ENCODE results near the gene GMDS.

Gene GMDS

DNA sequence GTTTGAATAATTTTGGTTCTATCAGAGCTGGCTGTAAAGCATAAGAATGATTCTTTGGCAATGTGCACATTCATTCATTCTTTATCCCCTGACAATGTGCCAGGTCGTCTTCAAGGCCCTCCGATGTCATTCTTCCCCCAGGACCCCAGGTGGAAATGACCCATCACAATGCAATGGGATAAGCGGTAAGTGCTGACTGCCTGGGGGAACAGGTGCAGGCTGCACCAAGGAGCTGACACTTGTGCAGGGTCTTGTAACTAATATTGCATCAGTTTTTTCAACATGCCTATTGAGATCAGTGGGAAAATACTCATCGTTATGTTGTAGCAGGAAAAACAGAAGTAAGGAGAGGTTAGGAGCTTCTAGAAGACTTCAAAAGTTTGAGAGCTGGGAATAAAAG, 530.1 kb downstream of the GMDS start:
- Histone ChIP-seq H3K27ac (ENCODE audit: low read depth, low read length, severe bottlenecking) (no peak overlapping the region), H3K36me3 (ENCODE audit: control insufficient read depth, insufficient read depth, low read length) (no peaks in the 10 kb centered on the region), H3K4me1 (ENCODE audit: control insufficient read depth, insufficient read depth, low read length, poor library complexity, severe bottlenecking) (peaks cover 6% of the 10 kb centered on the region), H3K4me3 (ENCODE audit: extremely low read depth, insufficient read depth, low read length, poor library complexity, severe bottlenecking) (no peak overlapping the region), H3K9me3 (ENCODE audit: control insufficient read depth, low read length) (no peaks in the 10 kb centered on the region)
- WGBS, 2 experiments (ENCODE audit: insufficient coverage in 2 of 2) = 86 to 94% methylated on average over 3 of the region's 4 CpGs

GRCh38 chr6:1714654-1715053, 530.8 kb downstream of the GMDS start:
- no peaks in the 10 kb centered on the region for H3K9me3 ChIP-seq (ENCODE audit: control insufficient read depth, low read length)
- H3K4me3 ChIP-seq (ENCODE audit: extremely low read depth, insufficient read depth, low read length, poor library complexity, severe bottlenecking) = no peak overlapping the region
- 85 to 88% methylated on average over 5 of the region's 5 CpGs for whole genome bisulfite sequencing, 2 experiments (ENCODE audit: insufficient coverage in 2 of 2)
- H3K4me1 ChIP-seq (ENCODE audit: control insufficient read depth, insufficient read depth, low read length, poor library complexity, severe bottlenecking) = peaks cover 6% of the 10 kb centered on the region
- H3K36me3 ChIP-seq (ENCODE audit: control insufficient read depth, insufficient read depth, low read length) = no peaks in the 10 kb centered on the region
- no peak overlapping the region for H3K27ac ChIP-seq (ENCODE audit: low read depth, low read length, severe bottlenecking)

DNA sequence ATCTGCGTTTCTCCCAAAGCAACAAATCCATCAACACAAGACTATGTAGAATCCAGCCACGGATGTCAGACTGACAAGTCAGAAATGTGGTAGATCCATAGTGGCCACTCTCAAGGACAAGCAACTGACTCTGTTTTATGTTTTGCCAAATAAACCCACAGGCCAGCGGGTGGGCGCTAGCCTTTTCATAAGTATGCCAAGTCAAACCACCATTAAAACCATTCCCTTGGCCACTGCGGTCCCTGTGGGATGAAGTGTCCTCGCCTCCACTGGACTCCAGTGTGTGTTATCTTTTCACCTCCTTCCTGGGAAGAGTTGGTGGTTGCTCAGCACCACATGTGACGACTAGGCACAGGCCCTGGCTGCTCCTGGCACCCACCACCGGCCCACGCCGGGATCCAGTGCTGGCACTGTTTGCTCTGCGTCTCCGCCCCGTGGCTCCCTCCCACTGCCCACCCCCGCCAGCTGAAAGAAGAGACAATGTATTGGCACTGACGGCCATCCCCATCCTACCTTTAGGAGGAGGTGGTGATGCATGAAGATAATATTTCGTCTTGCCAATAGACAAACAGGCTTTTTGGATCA, 532.3 kb downstream of the GMDS start:
- WGBS, 2 experiments (ENCODE audit: insufficient coverage in 2 of 2) = 80 to 86% methylated on average over 9 to 15 of the region's 16 CpGs
- H3K4me3 ChIP-seq (ENCODE audit: extremely low read depth, insufficient read depth, low read length, poor library complexity, severe bottlenecking) = no peak overlapping the region
- peaks cover 6% of the 10 kb centered on the region for H3K4me1 ChIP-seq (ENCODE audit: control insufficient read depth, insufficient read depth, low read length, poor library complexity, severe bottlenecking)
- H3K9me3 ChIP-seq (ENCODE audit: control insufficient read depth, low read length) = no peaks in the 10 kb centered on the region
- H3K27ac ChIP-seq (ENCODE audit: low read depth, low read length, severe bottlenecking) = no peak overlapping the region
- H3K36me3 ChIP-seq (ENCODE audit: control insufficient read depth, insufficient read depth, low read length) = no peaks in the 10 kb centered on the region

- Histone ChIP-seq H3K9me3 (ENCODE audit: control insufficient read depth, low read length) (no peaks in the 10 kb centered on the region), H3K27ac (ENCODE audit: low read depth, low read length, severe bottlenecking) (no peak overlapping the region), H3K4me1 (ENCODE audit: control insufficient read depth, insufficient read depth, low read length, poor library complexity, severe bottlenecking) (peaks cover 6% of the 10 kb centered on the region), H3K4me3 (ENCODE audit: extremely low read depth, insufficient read depth, low read length, poor library complexity, severe bottlenecking) (no peak overlapping the region), H3K36me3 (ENCODE audit: control insufficient read depth, insufficient read depth, low read length) (no peaks in the 10 kb centered on the region)
- WGBS, 2 experiments (ENCODE audit: insufficient coverage in 2 of 2) = 70 to 92% methylated on average over 2 of the region's 3 CpGs
These were observed 533.0 kb downstream of the GMDS start for GRCh38 chr6:1712451-1712850.

- H3K9me3 ChIP-seq (ENCODE audit: control insufficient read depth, low read length) = no peaks in the 10 kb centered on the region
- no peak overlapping the region for H3K4me3 ChIP-seq (ENCODE audit: extremely low read depth, insufficient read depth, low read length, poor library complexity, severe bottlenecking)
- 76 to 83% methylated on average over 6 of the region's 6 CpGs for WGBS, 2 experiments (ENCODE audit: insufficient coverage in 2 of 2)
- peaks cover 6% of the 10 kb centered on the region for H3K4me1 ChIP-seq (ENCODE audit: control insufficient read depth, insufficient read depth, low read length, poor library complexity, severe bottlenecking)
- no peak overlapping the region for H3K27ac ChIP-seq (ENCODE audit: low read depth, low read length, severe bottlenecking)
- H3K36me3 ChIP-seq (ENCODE audit: control insufficient read depth, insufficient read depth, low read length) = no peaks in the 10 kb centered on the region
These were observed 534.3 kb downstream of the GMDS start for GRCh38 chr6:1711136-1711535.

GRCh38 chr6:1709234-1709641, 536.2 kb downstream of the GMDS start:
- Histone ChIP-seq H3K27ac (ENCODE audit: low read depth, low read length, severe bottlenecking) (no peak overlapping the region), H3K36me3 (ENCODE audit: control insufficient read depth, insufficient read depth, low read length) (no peaks in the 10 kb centered on the region), H3K4me1 (ENCODE audit: control insufficient read depth, insufficient read depth, low read length, poor library complexity, severe bottlenecking) (peaks cover 6% of the 10 kb centered on the region), H3K9me3 (ENCODE audit: control insufficient read depth, low read length) (no peaks in the 10 kb centered on the region), H3K4me3 (ENCODE audit: extremely low read depth, insufficient read depth, low read length, poor library complexity, severe bottlenecking) (no peak overlapping the region)
- 88 to 92% methylated on average over 8 of the region's 8 CpGs for WGBS, 2 experiments (ENCODE audit: insufficient coverage in 2 of 2)

- WGBS, 2 experiments (ENCODE audit: insufficient coverage in 2 of 2) = 69 to 100% methylated on average over 2 of the region's 2 CpGs
- H3K4me3 ChIP-seq (ENCODE audit: extremely low read depth, insufficient read depth, low read length, poor library complexity, severe bottlenecking) = no peak overlapping the region
- H3K4me1 ChIP-seq (ENCODE audit: control insufficient read depth, insufficient read depth, low read length, poor library complexity, severe bottlenecking) = peaks cover 6% of the 10 kb centered on the region
- no peak overlapping the region for H3K27ac ChIP-seq (ENCODE audit: low read depth, low read length, severe bottlenecking)
- no peaks in the 10 kb centered on the region for H3K9me3 ChIP-seq (ENCODE audit: control insufficient read depth, low read length)
- no peaks in the 10 kb centered on the region for H3K36me3 ChIP-seq (ENCODE audit: control insufficient read depth, insufficient read depth, low read length)
These were observed 536.6 kb downstream of the GMDS start for GRCh38 chr6:1708820-1709219.

GRCh38 chr6:1708122-1708521, 537.3 kb downstream of the GMDS start:
- Histone ChIP-seq H3K36me3 (ENCODE audit: control insufficient read depth, insufficient read depth, low read length) (no peaks in the 10 kb centered on the region), H3K9me3 (ENCODE audit: control insufficient read depth, low read length) (no peaks in the 10 kb centered on the region), H3K4me3 (ENCODE audit: extremely low read depth, insufficient read depth, low read length, poor library complexity, severe bottlenecking) (no peak overlapping the region), H3K4me1 (ENCODE audit: control insufficient read depth, insufficient read depth, low read length, poor library complexity, severe bottlenecking) (peaks cover 6% of the 10 kb centered on the region), H3K27ac (ENCODE audit: low read depth, low read length, severe bottlenecking) (no peak overlapping the region)
- 79 to 83% methylated on average over 13 to 15 of the region's 15 CpGs for WGBS, 2 experiments (ENCODE audit: insufficient coverage in 2 of 2)

GRCh38 chr6:1705630-1706029, 539.8 kb downstream of the GMDS start:
- 88% methylated on average over 7 to 8 of the region's 8 CpGs for WGBS, 2 experiments (ENCODE audit: insufficient coverage in 2 of 2)
- Histone ChIP-seq H3K36me3 (ENCODE audit: control insufficient read depth, insufficient read depth, low read length) (no peaks in the 10 kb centered on the region), H3K4me1 (ENCODE audit: control insufficient read depth, insufficient read depth, low read length, poor library complexity, severe bottlenecking) (peaks cover 7% of the 10 kb centered on the region), H3K9me3 (ENCODE audit: control insufficient read depth, low read length) (no peaks in the 10 kb centered on the region), H3K4me3 (ENCODE audit: extremely low read depth, insufficient read depth, low read length, poor library complexity, severe bottlenecking) (no peak overlapping the region), H3K27ac (ENCODE audit: low read depth, low read length, severe bottlenecking) (no peak overlapping the region)

DNA sequence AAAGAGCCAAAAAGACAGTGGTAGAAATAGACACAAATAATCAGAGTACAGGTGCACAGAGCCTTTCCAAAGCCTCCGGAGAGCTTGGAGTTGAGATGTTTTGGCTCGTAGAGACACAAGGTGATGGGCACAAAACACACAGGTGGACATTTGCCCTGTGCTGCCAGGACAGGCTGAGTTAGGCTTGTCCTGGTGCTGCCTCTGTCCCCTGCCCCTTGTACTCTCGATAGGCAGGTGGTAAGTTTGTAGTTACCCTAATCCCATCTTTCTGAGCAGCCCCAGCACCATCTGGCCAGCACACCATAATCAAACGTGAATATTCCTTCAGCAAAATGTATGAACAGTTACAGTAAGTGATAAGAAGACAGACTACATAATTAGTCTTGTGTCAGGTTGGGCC, 540.2 kb downstream of the GMDS start:
- H3K9me3 ChIP-seq (ENCODE audit: control insufficient read depth, low read length) = no peaks in the 10 kb centered on the region
- H3K4me1 ChIP-seq (ENCODE audit: control insufficient read depth, insufficient read depth, low read length, poor library complexity, severe bottlenecking) = peaks cover 7% of the 10 kb centered on the region
- no peak overlapping the region for H3K4me3 ChIP-seq (ENCODE audit: extremely low read depth, insufficient read depth, low read length, poor library complexity, severe bottlenecking)
- WGBS, 2 experiments (ENCODE audit: insufficient coverage in 2 of 2) = 83 to 100% methylated on average over 3 of the region's 4 CpGs
- no peaks in the 10 kb centered on the region for H3K36me3 ChIP-seq (ENCODE audit: control insufficient read depth, insufficient read depth, low read length)
- no peak overlapping the region for H3K27ac ChIP-seq (ENCODE audit: low read depth, low read length, severe bottlenecking)

DNA sequence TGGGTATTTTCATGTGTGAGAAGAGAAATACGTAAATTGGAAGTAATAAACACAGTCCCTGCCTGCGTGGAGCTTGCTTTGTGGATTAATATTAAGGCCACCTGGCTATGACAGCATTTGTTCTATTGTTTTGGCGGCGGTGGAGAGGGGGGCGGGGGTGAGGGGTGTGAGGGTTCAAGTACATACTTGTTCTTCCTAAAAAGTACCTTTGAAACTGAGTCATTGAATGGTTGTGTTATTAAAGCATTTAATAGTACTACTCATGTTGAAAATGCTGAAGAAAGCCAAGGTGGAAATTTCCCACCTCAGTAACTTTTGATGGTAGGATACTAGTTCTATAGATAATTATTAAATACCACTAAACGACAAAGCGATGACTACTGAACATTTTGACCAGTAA, 540.7 kb downstream of the GMDS start:
- H3K9me3 ChIP-seq (ENCODE audit: control insufficient read depth, low read length) = no peaks in the 10 kb centered on the region
- no peak overlapping the region for H3K27ac ChIP-seq (ENCODE audit: low read depth, low read length, severe bottlenecking)
- WGBS, 2 experiments (ENCODE audit: insufficient coverage in 2 of 2) = 33 to 95% methylated on average over 2 to 3 of the region's 7 CpGs
- no peaks in the 10 kb centered on the region for H3K36me3 ChIP-seq (ENCODE audit: control insufficient read depth, insufficient read depth, low read length)
- H3K4me3 ChIP-seq (ENCODE audit: extremely low read depth, insufficient read depth, low read length, poor library complexity, severe bottlenecking) = no peak overlapping the region
- peaks cover 7% of the 10 kb centered on the region for H3K4me1 ChIP-seq (ENCODE audit: control insufficient read depth, insufficient read depth, low read length, poor library complexity, severe bottlenecking)
